K562 (cell line): ENCODE results near the gene HIVEP3.

Experiments
- ATF7 ChIP-seq: fragments of 450-650 bp; IDR thresholded peaks from 2 replicates; pipeline ENCODE4 v1.7.1; 2014; ENCODE audit warnings: mild to moderate bottlenecking, moderate library complexity
- JUN ChIP-seq, 2 experiments: sonication (generic) in 1 of 2; formaldehyde crosslinking in 1 of 2; IDR thresholded peaks; 2 replicates each; pipeline versions ENCODE4 v1.6.1 to v1.8.0; 2012 to 2022; ENCODE audit warnings: borderline replicate concordance in 2 of 2, mild to moderate bottlenecking in 2 of 2, improper control_type of control experiment in 1 of 2, low read depth in 1 of 2, low read length in 1 of 2, missing genetic modification reagents in 1 of 2
- PTBP1 ChIP-seq: fragments of 200-400 bp; formaldehyde crosslinking; IDR thresholded peaks from 2 replicates; pipeline ENCODE4 v1.6.1; 2017; ENCODE audit warnings: low read depth, low read length
- RAD21 ChIP-seq, 2 experiments: fragments of 250-450 bp in 1 of 2; fragments of 450-650 bp in 1 of 2; sonication (Bioruptor Pico) in 1 of 2; formaldehyde crosslinking in 1 of 2; IDR thresholded peaks in 1 of 2; conservative IDR thresholded peaks in 1 of 2; 2 replicates each; pipeline versions ENCODE4 v1.4.0 to v1.8.0; 2020 to 2022; ENCODE audit warnings: mild to moderate bottlenecking in 2 of 2, moderate library complexity in 1 of 2
- RFX5 ChIP-seq: IDR thresholded peaks from 2 replicates; pipeline ENCODE4 v1.6.1; 2011; ENCODE audit warnings: low read depth, mild to moderate bottlenecking, improper control_type of control experiment, low read length
- TAF15 ChIP-seq: fragments of 200-400 bp; formaldehyde crosslinking; IDR thresholded peaks from 2 replicates; pipeline ENCODE4 v1.6.1; 2017; ENCODE audit warnings: mild to moderate bottlenecking, low read depth, low read length, moderate library complexity
- TGIF2 ChIP-seq: sonication (generic); formaldehyde crosslinking; IDR thresholded peaks from 2 replicates; pipeline ENCODE4 v1.8.1; 2022; ENCODE audit warnings: mild to moderate bottlenecking, missing genetic modification reagents, moderate library complexity
- XRCC5 ChIP-seq: fragments of 200-400 bp; formaldehyde crosslinking; IDR thresholded peaks from 2 replicates; pipeline ENCODE4 v1.6.1; 2017; ENCODE audit warnings: low read depth, mild to moderate bottlenecking, low read length
- ZNF282 ChIP-seq: sonication (generic); formaldehyde crosslinking; IDR thresholded peaks from 2 replicates; pipeline ENCODE4 v1.8.1; 2023; ENCODE audit warnings: missing genetic modification reagents
- TF ChIP-seq, protein P1 (sequence below): sonication (generic); formaldehyde crosslinking; IDR thresholded peaks from 2 replicates; pipeline ENCODE4 v1.8.0; 2023; ENCODE audit warnings: missing genetic modification reagents, mild to moderate bottlenecking, borderline replicate concordance
- TF ChIP-seq, protein P2 (sequence below), 3 experiments: IDR thresholded peaks in 2 of 3; conservative IDR thresholded peaks in 1 of 3; 2 replicates each; pipeline ENCODE4 v1.5.1; 2011 to 2012; ENCODE audit warnings: low read length in 3 of 3, mild to moderate bottlenecking in 3 of 3, control low read depth in 2 of 3, improper control_type of control experiment in 1 of 3, inconsistent platforms in 1 of 3, low read depth in 1 of 3, mixed read lengths in 1 of 3, moderate library complexity in 1 of 3; ENCODE audit not compliant: insufficient read depth in 2 of 3
- TF ChIP-seq, protein P3 (sequence below): fragments of 450-650 bp; formaldehyde crosslinking; IDR thresholded peaks from 2 replicates; pipeline ENCODE4 v1.4.0; 2022; ENCODE audit warnings: missing genetic modification characterization
- TF ChIP-seq, protein P4 (sequence below): fragments of 250-450 bp; sonication (Bioruptor Pico); IDR thresholded peaks from 2 replicates; pipeline ENCODE4 v1.5.0; 2020; ENCODE audit warnings: mild to moderate bottlenecking, borderline replicate concordance

DNA sequence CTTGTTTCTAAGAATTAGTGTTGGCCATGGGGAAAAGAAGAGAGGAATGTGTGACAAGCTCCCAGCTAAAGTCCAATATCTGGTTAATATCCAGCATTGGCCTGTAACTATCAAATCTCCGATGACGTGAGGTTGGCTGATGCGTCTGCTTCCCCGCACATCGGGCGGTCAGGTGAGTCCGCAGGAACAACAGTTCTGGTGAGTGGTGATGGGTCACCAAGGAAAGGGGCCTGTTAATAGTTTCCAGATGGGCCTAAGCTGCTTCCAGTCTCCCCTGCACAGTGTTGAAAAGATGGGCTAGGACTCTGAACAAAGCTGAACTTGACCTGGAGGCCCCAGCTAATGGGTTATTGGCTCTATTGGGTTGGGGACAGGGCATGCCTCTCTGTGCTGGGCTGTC lies 241.1 kb downstream of the HIVEP3 start:
- TF ChIP-seq, protein P1, sequence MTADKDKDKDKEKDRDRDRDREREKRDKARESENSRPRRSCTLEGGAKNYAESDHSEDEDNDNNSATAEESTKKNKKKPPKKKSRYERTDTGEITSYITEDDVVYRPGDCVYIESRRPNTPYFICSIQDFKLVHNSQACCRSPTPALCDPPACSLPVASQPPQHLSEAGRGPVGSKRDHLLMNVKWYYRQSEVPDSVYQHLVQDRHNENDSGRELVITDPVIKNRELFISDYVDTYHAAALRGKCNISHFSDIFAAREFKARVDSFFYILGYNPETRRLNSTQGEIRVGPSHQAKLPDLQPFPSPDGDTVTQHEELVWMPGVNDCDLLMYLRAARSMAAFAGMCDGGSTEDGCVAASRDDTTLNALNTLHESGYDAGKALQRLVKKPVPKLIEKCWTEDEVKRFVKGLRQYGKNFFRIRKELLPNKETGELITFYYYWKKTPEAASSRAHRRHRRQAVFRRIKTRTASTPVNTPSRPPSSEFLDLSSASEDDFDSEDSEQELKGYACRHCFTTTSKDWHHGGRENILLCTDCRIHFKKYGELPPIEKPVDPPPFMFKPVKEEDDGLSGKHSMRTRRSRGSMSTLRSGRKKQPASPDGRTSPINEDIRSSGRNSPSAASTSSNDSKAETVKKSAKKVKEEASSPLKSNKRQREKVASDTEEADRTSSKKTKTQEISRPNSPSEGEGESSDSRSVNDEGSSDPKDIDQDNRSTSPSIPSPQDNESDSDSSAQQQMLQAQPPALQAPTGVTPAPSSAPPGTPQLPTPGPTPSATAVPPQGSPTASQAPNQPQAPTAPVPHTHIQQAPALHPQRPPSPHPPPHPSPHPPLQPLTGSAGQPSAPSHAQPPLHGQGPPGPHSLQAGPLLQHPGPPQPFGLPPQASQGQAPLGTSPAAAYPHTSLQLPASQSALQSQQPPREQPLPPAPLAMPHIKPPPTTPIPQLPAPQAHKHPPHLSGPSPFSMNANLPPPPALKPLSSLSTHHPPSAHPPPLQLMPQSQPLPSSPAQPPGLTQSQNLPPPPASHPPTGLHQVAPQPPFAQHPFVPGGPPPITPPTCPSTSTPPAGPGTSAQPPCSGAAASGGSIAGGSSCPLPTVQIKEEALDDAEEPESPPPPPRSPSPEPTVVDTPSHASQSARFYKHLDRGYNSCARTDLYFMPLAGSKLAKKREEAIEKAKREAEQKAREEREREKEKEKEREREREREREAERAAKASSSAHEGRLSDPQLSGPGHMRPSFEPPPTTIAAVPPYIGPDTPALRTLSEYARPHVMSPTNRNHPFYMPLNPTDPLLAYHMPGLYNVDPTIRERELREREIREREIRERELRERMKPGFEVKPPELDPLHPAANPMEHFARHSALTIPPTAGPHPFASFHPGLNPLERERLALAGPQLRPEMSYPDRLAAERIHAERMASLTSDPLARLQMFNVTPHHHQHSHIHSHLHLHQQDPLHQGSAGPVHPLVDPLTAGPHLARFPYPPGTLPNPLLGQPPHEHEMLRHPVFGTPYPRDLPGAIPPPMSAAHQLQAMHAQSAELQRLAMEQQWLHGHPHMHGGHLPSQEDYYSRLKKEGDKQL (CRISPR knock-in tag), result no peak
- TF ChIP-seq RAD21 (CRISPR knock-in tag; conservative IDR thresholded peaks at IDR 0.05 in 1 of 2, IDR thresholded peaks at IDR 0.05 in 1 of 2) (no peak), TAF15 (no peak), XRCC5 (no peak), RFX5 (no peak), ZNF282 (CRISPR knock-in tag) (no peak), PTBP1 (no peak), ATF7 (no peak), TGIF2 (no peak), JUN (IDR thresholded peaks at IDR 0.05; ENCODE audit: borderline replicate concordance, low read depth, low read length) (no peak), JUN (CRISPR knock-in tag; IDR thresholded peaks at IDR 0.05; ENCODE audit: borderline replicate concordance) (no peak)
- TF ChIP-seq, protein P2, sequence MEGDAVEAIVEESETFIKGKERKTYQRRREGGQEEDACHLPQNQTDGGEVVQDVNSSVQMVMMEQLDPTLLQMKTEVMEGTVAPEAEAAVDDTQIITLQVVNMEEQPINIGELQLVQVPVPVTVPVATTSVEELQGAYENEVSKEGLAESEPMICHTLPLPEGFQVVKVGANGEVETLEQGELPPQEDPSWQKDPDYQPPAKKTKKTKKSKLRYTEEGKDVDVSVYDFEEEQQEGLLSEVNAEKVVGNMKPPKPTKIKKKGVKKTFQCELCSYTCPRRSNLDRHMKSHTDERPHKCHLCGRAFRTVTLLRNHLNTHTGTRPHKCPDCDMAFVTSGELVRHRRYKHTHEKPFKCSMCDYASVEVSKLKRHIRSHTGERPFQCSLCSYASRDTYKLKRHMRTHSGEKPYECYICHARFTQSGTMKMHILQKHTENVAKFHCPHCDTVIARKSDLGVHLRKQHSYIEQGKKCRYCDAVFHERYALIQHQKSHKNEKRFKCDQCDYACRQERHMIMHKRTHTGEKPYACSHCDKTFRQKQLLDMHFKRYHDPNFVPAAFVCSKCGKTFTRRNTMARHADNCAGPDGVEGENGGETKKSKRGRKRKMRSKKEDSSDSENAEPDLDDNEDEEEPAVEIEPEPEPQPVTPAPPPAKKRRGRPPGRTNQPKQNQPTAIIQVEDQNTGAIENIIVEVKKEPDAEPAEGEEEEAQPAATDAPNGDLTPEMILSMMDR (IDR thresholded peaks at IDR 0.05 in 2 of 3, conservative IDR thresholded peaks at IDR 0.05 in 1 of 3; ENCODE audit: insufficient read depth in 2 of 3, low read depth in 1 of 3, low read length in 3 of 3), result no peak
- TF ChIP-seq, protein P3, sequence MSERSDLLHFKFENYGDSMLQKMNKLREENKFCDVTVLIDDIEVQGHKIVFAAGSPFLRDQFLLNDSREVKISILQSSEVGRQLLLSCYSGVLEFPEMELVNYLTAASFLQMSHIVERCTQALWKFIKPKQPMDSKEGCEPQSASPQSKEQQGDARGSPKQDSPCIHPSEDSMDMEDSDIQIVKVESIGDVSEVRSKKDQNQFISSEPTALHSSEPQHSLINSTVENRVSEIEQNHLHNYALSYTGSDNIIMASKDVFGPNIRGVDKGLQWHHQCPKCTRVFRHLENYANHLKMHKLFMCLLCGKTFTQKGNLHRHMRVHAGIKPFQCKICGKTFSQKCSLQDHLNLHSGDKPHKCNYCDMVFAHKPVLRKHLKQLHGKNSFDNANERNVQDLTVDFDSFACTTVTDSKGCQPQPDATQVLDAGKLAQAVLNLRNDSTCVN (CRISPR knock-in tag), result no peak
- TF ChIP-seq, protein P4, sequence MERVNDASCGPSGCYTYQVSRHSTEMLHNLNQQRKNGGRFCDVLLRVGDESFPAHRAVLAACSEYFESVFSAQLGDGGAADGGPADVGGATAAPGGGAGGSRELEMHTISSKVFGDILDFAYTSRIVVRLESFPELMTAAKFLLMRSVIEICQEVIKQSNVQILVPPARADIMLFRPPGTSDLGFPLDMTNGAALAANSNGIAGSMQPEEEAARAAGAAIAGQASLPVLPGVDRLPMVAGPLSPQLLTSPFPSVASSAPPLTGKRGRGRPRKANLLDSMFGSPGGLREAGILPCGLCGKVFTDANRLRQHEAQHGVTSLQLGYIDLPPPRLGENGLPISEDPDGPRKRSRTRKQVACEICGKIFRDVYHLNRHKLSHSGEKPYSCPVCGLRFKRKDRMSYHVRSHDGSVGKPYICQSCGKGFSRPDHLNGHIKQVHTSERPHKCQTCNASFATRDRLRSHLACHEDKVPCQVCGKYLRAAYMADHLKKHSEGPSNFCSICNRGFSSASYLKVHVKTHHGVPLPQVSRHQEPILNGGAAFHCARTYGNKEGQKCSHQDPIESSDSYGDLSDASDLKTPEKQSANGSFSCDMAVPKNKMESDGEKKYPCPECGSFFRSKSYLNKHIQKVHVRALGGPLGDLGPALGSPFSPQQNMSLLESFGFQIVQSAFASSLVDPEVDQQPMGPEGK, result no peak
